BLaER1 treated with 17β-estradiol and CSF1 and Interleukin-3, amounts not matched to agents 10 nM and 100 nM (cell line): Measurements from ENCODE around the gene ERBB4.

Experiments used
- H3K27ac ChIP-seq, 11 experiments: shearing (Covaris generic); formaldehyde crosslinking; 2 replicates each; pipeline ENCODE4 v1.8.1; 2022
- H3K27me3 ChIP-seq, 11 experiments: shearing (Covaris generic); formaldehyde crosslinking; 2 replicates each; pipeline ENCODE4 v1.8.1; 2022
- H3K36me3 ChIP-seq, 11 experiments: shearing (Covaris generic); formaldehyde crosslinking; 2 replicates each; pipeline ENCODE4 v1.8.1; 2022
- H3K4me1 ChIP-seq, 10 experiments: shearing (Covaris generic); formaldehyde crosslinking; 2 replicates each; pipeline ENCODE4 v1.8.1; 2022
- H3K4me2 ChIP-seq, 11 experiments: shearing (Covaris generic); formaldehyde crosslinking; 2 replicates each; pipeline ENCODE4 v1.8.1; 2022
- H3K4me3 ChIP-seq, 10 experiments: shearing (Covaris generic); formaldehyde crosslinking; 2 replicates each; pipeline ENCODE4 v1.8.1; 2022
- H3K9ac ChIP-seq, 11 experiments: shearing (Covaris generic); formaldehyde crosslinking; 2 replicates each; pipeline ENCODE4 v1.8.1; 2022
- H3K9me3 ChIP-seq, 11 experiments: shearing (Covaris generic); formaldehyde crosslinking; replicated peaks in 1 of 11; 2 replicates each; pipeline ENCODE4 v1.8.1; 2022
- H4K20me1 ChIP-seq, 11 experiments: shearing (Covaris generic); formaldehyde crosslinking; 2 replicates each; pipeline ENCODE4 v1.8.1; 2022
- Cebpa-rat ChIP-seq, 11 experiments: shearing (Covaris generic); IDR thresholded peaks; 2 replicates each; pipeline ENCODE4 v1.8.1; 2022

The ERBB4 gene

DNA sequence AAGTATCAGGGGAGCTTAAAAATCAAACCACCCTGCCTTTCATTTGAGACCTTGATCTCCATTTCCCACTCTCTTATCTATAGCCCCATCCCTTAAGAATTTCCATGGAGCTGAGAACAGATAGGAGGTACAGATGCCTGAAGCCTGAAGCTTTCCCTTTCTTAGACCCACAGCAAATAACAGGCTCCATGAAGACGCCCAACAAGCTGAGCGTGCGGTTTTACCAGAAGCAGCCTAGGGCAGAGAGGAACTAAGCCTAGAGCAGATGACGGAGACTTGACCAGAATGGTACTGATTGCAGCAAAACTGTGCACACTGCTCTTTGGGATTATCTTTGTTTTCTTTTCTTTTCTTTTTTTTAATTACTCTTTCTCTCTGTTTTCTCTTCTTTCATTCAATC lies 1.7 kb upstream of the ERBB4 start:
- Histone ChIP-seq H3K9me3 (peaks cover 20 to 34% (median 32%) of the 10 kb centered on the region in 11 experiments), H3K9ac (peak overlapping the region in 1 of 11 experiments; percentile 23; a peak in 1 of 22 replicates), H3K4me3 (no peak overlapping the region), H3K4me1 (peaks cover 0 to 28% (median 3%) of the 10 kb centered on the region in 10 experiments; a peak in 9 of 20 replicates), H3K36me3 (no peaks in the 10 kb centered on the region), H3K27ac (peak overlapping the region in 2 of 11 experiments; percentile 4 to 49; a peak in 3 of 22 replicates), H3K27me3 (peaks cover 33 to 55% (median 47%) of the 10 kb centered on the region in 11 experiments), H4K20me1 (peaks cover 0 to 6% (median 0%) of the 10 kb centered on the region in 11 experiments; a peak in 1 of 22 replicates), H3K4me2 (peak overlapping the region in 3 of 11 experiments; percentile 76 to 88 (median 81); a peak in 6 of 22 replicates)
- TF ChIP-seq Cebpa-rat (IDR thresholded peaks at IDR 0.05): no peak

DNA sequence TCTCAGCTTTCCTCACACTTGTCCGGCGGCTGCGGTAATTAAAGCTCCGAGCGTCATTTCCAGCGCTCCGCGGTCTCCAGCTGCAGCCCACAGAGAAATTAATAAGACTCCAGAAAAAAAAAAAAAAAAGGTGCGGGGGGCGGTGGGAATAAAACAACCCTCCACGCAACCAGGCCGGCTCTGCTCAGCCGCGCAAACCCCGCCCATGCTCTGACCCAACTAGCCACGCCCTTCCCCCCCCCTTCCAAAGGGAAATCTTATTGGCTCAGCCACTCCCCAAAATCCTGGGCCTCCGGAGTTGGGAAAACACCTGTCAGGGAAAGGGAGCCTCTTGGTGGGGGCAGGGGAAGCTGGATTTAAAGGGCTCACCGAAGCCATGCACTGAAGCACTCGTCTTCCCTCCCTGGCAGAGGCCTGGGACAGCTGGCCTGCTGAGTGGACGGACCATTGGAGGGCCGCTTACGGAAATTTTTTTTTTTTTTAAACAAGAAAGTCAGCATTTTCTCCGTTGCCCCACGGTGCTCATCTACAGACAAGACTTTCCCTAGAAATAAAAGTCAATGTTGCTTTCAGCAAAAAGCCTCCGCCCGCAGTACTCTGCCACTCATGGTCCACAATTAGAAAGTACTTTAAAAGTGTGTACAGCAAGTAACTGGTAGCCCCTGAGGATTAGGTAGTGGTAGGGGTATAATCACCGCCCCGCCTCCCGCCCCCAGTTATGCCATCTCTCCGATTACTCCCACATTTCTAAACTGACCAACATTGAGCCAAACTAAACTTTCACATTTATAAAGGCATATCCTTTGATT lies 674 bp upstream of the ERBB4 start:
- H3K4me3 ChIP-seq: peak overlapping the region; percentile 61 to 73 (median 64)

DNA sequence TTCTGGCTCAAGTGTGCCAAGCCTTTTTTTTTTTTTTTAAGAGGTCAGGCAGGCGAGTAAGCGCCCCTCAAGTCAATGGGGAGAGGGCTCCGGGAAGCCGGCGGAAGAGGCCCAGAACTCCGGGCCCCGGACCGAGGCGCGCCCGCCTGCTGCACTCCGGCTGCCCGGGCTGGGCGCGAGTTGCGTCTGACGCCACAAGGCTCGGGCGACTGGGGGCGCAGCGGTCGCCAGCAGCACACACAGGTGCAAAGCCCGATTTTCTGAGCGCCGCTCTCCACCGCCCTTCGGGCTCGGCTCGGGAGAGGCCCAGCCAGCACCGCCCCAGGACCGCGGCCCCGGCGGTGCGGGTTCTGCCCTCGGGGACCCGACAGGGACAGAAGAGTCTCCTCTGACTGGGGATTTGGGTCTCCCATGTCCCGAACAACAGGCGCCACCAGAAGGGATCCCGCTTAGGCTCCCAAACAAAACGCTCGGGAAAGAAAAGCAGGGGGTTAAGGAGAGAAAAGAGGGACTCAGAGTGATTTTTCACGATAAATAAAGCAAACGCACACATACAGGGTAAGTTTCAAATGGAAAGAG lies 787 bp downstream of the ERBB4 start:
- peaks cover 20 to 34% (median 32%) of the 10 kb centered on the region in 11 experiments for H3K9me3 ChIP-seq
- peak overlapping the region; percentile 76 to 91 (median 88) for H3K4me2 ChIP-seq
- no peaks in the 10 kb centered on the region for H3K36me3 ChIP-seq
- no peak overlapping the region for H3K27ac ChIP-seq
- peak overlapping the region in 7 of 11 experiments; percentile 0 to 67 (median 31); a peak in 8 of 22 replicates for H3K9ac ChIP-seq
- peaks cover 33 to 55% (median 47%) of the 10 kb centered on the region in 11 experiments for H3K27me3 ChIP-seq
- peaks cover 0 to 28% (median 3%) of the 10 kb centered on the region in 10 experiments; a peak in 9 of 20 replicates for H3K4me1 ChIP-seq
- H4K20me1 ChIP-seq: peaks cover 0 to 6% (median 0%) of the 10 kb centered on the region in 11 experiments; a peak in 1 of 22 replicates
- H3K4me3 ChIP-seq: peak overlapping the region; percentile 61 to 73 (median 64)
- no peak for TF ChIP-seq Cebpa-rat (IDR thresholded peaks at IDR 0.05)

More for the DNA sequence above, 674 bp upstream of the ERBB4 start:
- Histone ChIP-seq H3K9me3 (peaks cover 20 to 34% (median 32%) of the 10 kb centered on the region in 11 experiments), H4K20me1 (peaks cover 0 to 6% (median 0%) of the 10 kb centered on the region in 11 experiments; a peak in 1 of 22 replicates), H3K27ac (peak overlapping the region in 2 of 11 experiments; percentile 4 to 49; a peak in 2 of 22 replicates), H3K9ac (peak overlapping the region in 6 of 11 experiments; percentile 31 to 67 (median 39); a peak in 8 of 22 replicates), H3K36me3 (no peaks in the 10 kb centered on the region), H3K4me1 (peaks cover 0 to 28% (median 3%) of the 10 kb centered on the region in 10 experiments; a peak in 9 of 20 replicates), H3K4me2 (peak overlapping the region; percentile 76 to 91 (median 88)), H3K27me3 (peaks cover 33 to 55% (median 47%) of the 10 kb centered on the region in 11 experiments)
- no peak for TF ChIP-seq Cebpa-rat (IDR thresholded peaks at IDR 0.05)

DNA sequence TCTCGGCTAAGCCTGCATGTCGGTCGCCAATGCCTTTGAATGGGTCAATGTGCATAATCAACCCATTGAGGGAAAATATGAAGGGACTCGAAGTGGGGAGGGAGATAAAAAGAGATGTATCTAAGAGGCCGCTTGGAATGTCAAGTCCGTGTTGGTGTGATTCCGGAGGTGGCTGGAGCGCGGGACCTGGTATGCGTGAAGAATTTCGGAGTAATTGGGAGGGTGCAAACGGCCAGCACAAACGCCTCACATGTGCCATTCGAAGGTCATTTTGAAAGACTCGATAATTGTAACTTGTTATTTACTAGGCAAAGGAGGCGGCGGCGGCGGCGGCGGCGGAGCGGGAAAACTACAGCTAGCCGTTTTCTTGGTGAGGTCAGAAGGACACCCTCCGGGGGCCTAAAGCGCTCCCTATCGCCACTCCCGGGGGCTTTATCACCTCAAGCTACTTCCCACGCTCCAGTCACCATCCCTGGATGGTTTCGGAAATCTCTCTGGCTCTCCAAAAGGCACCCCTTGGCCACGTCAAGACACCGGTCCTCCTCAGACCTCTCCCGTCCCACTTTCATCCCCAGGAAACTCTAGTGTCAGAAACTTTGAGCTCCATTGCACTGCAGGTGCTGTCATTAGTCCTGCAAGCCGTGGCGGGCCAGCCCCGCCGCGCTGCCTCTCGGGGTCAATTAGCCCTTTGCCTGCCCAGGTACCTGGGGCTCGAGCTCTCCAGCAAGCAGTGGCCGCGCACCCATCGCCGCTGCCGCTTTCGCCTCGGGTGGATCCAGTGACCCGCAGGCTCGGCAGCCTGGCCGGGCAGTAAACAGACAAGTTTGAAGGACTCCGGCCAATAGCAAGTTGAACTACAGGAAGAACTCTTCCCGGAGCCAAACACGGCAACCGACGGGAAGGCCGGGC lies 1.5 kb downstream of the ERBB4 start:
- H3K4me3 ChIP-seq: peak overlapping the region; percentile 61 to 73 (median 64)
- H3K4me2 ChIP-seq: peak overlapping the region; percentile 76 to 91 (median 88); a peak in 21 of 22 replicates

DNA sequence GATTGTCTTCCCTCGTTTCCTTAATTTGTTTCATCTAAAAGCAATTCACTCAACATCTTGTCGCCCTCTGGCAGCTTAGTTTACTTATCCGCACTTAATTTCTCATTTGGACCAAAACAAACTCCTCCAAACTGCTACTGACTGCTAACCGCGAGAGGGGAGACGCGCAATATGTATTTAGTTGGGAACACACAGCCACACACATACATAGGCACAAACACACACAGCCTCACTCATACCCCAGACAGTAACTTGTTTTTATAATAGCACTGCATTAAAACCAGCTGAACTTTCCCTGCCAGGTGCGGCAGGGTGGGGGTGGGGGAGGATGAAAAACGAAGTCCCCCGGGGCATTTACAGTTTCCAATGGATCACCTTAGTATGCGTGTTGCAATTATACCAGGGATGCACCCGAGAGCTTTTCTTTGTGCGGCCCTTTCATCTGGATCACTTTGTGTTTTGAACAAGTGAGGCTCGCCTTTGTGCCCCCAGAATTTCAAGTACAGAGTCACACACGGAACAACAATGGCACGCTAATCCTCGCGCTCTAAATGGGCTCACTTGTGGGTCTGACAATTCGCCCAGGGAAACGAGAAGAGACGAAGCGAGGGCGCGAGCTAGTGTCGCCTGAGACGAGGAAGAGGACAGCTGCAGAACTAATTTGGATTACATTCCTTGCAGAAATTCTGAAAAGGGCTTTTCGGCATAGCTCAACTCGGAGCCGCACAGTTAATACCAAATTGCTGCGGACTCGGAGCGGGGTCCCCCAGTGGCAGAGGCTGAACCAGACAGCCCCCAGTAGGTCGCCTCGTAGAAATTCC lies 2.4 kb downstream of the ERBB4 start:
- H3K4me3 ChIP-seq: no peak overlapping the region

More for the DNA sequence above, 1.5 kb downstream of the ERBB4 start:
- no peak for TF ChIP-seq Cebpa-rat (IDR thresholded peaks at IDR 0.05)
- Histone ChIP-seq H3K9ac (peak overlapping the region in 2 of 11 experiments; percentile 66 to 67; a peak in 2 of 22 replicates), H3K36me3 (no peaks in the 10 kb centered on the region), H3K27ac (no peak overlapping the region), H3K9me3 (peaks cover 20 to 34% (median 32%) of the 10 kb centered on the region in 11 experiments), H3K27me3 (peaks cover 33 to 55% (median 47%) of the 10 kb centered on the region in 11 experiments), H3K4me1 (peaks cover 0 to 28% (median 3%) of the 10 kb centered on the region in 10 experiments; a peak in 9 of 20 replicates), H4K20me1 (peaks cover 0 to 6% (median 0%) of the 10 kb centered on the region in 11 experiments; a peak in 1 of 22 replicates)

DNA sequence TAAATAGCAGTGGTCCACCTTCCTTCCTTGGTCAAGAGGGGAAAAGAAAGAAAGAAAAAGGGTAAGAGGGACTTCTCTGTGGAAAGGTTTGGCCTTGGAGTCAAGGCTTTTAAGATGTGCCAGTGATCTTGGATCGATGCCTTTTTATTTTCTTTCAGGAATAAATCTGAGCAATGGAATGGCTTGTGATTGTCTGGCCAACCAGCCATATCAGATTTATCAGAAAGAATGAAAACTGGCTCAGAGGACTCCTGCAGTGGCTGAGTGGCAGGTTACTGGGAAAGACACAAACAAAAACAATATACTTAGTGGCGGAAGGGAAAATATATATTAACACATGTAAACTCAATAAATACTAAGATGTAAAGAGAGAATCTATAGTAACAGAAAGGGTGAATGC lies 4.3 kb downstream of the ERBB4 start:
- no peak overlapping the region for H3K4me2 ChIP-seq
- peaks cover 0 to 18% (median 5%) of the 10 kb centered on the region in 10 experiments; a peak in 9 of 20 replicates for H3K4me1 ChIP-seq
- peaks cover 33 to 39% (median 37%) of the 10 kb centered on the region in 11 experiments for H3K27me3 ChIP-seq
- H4K20me1 ChIP-seq: peaks cover 0 to 6% (median 0%) of the 10 kb centered on the region in 11 experiments; a peak in 1 of 22 replicates
- H3K4me3 ChIP-seq: no peak overlapping the region
- peaks cover 20 to 34% (median 31%) of the 10 kb centered on the region in 11 experiments for H3K9me3 ChIP-seq
- no peak overlapping the region for H3K27ac ChIP-seq
- H3K9ac ChIP-seq: no peak overlapping the region
- TF ChIP-seq Cebpa-rat (IDR thresholded peaks at IDR 0.05): no peak
- H3K36me3 ChIP-seq: no peaks in the 10 kb centered on the region

More for the DNA sequence above, 2.4 kb downstream of the ERBB4 start:
- Histone ChIP-seq H3K9me3 (peaks cover 20 to 34% (median 32%) of the 10 kb centered on the region in 11 experiments), H4K20me1 (peaks cover 0 to 6% (median 0%) of the 10 kb centered on the region in 11 experiments; a peak in 1 of 22 replicates), H3K27me3 (peaks cover 33 to 55% (median 47%) of the 10 kb centered on the region in 11 experiments), H3K4me1 (peaks cover 0 to 30% (median 3%) of the 10 kb centered on the region in 10 experiments; a peak in 9 of 20 replicates), H3K27ac (no peak overlapping the region), H3K36me3 (no peaks in the 10 kb centered on the region), H3K4me2 (no peak overlapping the region), H3K9ac (no peak overlapping the region)
- TF ChIP-seq Cebpa-rat (IDR thresholded peaks at IDR 0.05): no peak

DNA sequence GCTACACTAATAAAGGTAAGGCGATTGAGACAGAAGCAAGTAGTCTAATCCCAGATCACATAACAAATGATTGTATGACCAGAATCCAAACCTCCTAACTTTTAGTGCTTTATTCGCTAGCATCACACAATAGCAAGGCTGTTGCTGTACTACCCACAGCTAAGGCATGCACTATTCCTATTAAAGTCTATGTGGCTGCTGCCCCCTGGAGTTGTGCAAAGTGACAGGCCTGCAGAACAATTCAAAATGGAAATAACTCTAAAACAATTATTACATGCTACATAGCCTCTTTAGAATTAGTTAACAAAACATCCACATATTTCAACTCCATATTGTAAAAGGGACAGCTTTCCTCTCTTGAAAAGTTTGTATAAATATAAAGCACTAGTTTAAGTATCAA lies 6.0 kb downstream of the ERBB4 start:
- Histone ChIP-seq H3K27me3 (peaks cover 15 to 22% (median 19%) of the 10 kb centered on the region in 11 experiments), H4K20me1 (peaks cover 0 to 6% (median 0%) of the 10 kb centered on the region in 11 experiments; a peak in 1 of 22 replicates), H3K4me1 (peaks cover 0 to 9% (median 2%) of the 10 kb centered on the region in 10 experiments; a peak in 3 of 20 replicates), H3K36me3 (no peaks in the 10 kb centered on the region), H3K27ac (no peak overlapping the region), H3K4me2 (no peak overlapping the region), H3K4me3 (no peak overlapping the region), H3K9me3 (peaks cover 8 to 17% (median 14%) of the 10 kb centered on the region in 11 experiments), H3K9ac (no peak overlapping the region)
- TF ChIP-seq Cebpa-rat (IDR thresholded peaks at IDR 0.05): no peak
